Breast epithelium (tissue), 4 donors: Measurements from ENCODE around the gene DCTN2. TPM values are rescaled to one million over a fixed set of nuclear protein-coding genes. Genes with fewer than 3 reads are reported as not detected.
A peak's percentile ranks its signal among the peaks of the same experiment; 100 is the strongest.
"Not testable (repeated sequence)": the region's sequence is repeated elsewhere in the genome, so short reads cannot be mapped to it uniquely, and the experiment has no call there.

ENCODE experiments used
- DNase-seq, 2 donors: peaks; one replicate each; pipeline ENCODE4 v3.0.0-alpha.2; 2019; ENCODE audit warnings: low spot score in 2 of 2
- H3K27ac ChIP-seq, 2 donors: fragments of 200-600 bp; sonication (generic) in 1 of 2; one replicate each; pipeline ENCODE4 v1.5.1; 2016 to 2019; ENCODE audit warnings: mild to moderate bottlenecking in 1 of 2
- H3K27me3 ChIP-seq, 2 donors: fragments of 200-600 bp; sonication (generic) in 1 of 2; one replicate each; pipeline versions ENCODE4 v1.5.1 to v1.6.0; 2017 to 2019; ENCODE audit warnings: control low read depth in 1 of 2, mild to moderate bottlenecking in 1 of 2
- H3K36me3 ChIP-seq: fragments of 200-600 bp; one replicate; pipeline ENCODE4 v1.5.1; 2019
- H3K4me1 ChIP-seq, 2 donors: fragments of 200-600 bp; sonication (generic); one replicate each; pipeline ENCODE4 v1.5.1; 2016 to 2019; ENCODE audit warnings: control low read depth in 1 of 2
- H3K4me3 ChIP-seq, 3 donors: fragments of 200-600 bp; sonication (generic); 1 replicate in 2 of 3; 2 replicates in 1 of 3; pipeline ENCODE4 v1.5.1; 2016 to 2019; ENCODE audit warnings: mild to moderate bottlenecking in 3 of 3, moderate library complexity in 2 of 3
- H3K9me3 ChIP-seq, 2 donors: fragments of 200-600 bp; sonication (generic) in 1 of 2; one replicate each; pipeline ENCODE4 v1.5.1; 2016 to 2019; ENCODE audit warnings: control low read depth in 1 of 2
- CTCF ChIP-seq, 3 donors: fragments of 450-650 bp; IDR thresholded peaks; one replicate each; pipeline ENCODE4 v1.5.1; 2016 to 2017; ENCODE audit warnings: antibody characterized with exemption in 3 of 3, mild to moderate bottlenecking in 3 of 3, moderate library complexity in 3 of 3
- POLR2A ChIP-seq: fragments of 450-650 bp; IDR thresholded peaks from one replicate; pipeline ENCODE4 v1.6.1; 2016; ENCODE audit warnings: antibody characterized with exemption, mild to moderate bottlenecking, moderate library complexity
- POLR2AphosphoS5 ChIP-seq, 3 donors: sonication (generic); formaldehyde crosslinking; IDR thresholded peaks; one replicate each; pipeline ENCODE4 v1.6.1; 2017; ENCODE audit warnings: antibody characterized with exemption in 3 of 3
- intact Hi-C: fragments of 100-400 bp; cut with DNase I; formaldehyde crosslinking; loops from one replicate; pipeline ENCODE4 v1.15.1; 2023; ENCODE audit warnings: low total_unique reads
- total RNA-seq, 3 donors: library from RNA; depleted of rRNA; stranded (reverse); fragments of >200 nt; gene quantifications; one replicate each; pipeline ENCODE4 v1.1.0, GENCODE V29; 2016

The DCTN2 gene
- total RNA-seq, 3 donors from 2014 or later, result 108 to 138 (median 131) TPM

- peak in 1 of 2 donors; percentile 43 for DNase-seq
- Histone ChIP-seq H3K4me3 (peak overlapping the region; percentile 84 to 97 (median 93)), H3K27me3 (no peaks in the 10 kb centered on the region), H3K9me3 (no peaks in the 10 kb centered on the region), H3K36me3 (peaks cover 6% of the 10 kb centered on the region), H3K27ac (peak overlapping the region; percentile 99 to 100), H3K4me1 (peaks cover 13 to 38% of the 10 kb centered on the region in 2 donors)
- TF ChIP-seq POLR2A, result no peak
- no peak for TF ChIP-seq CTCF (IDR thresholded peaks at IDR 0.05)
- no peak for TF ChIP-seq POLR2AphosphoS5 (IDR thresholded peaks at IDR 0.05)
- intact Hi-C loops, result loop anchor here (5.0 kb wide), 1 partner anchor 432 kb away; the partner anchor contains the start of gene NAB2
Measured at GRCh38 chr12:57519796-57520052, 27.3 kb downstream of the DCTN2 start.

- Histone ChIP-seq H3K4me3 (peak overlapping the region; percentile 84 to 97 (median 93)), H3K27me3 (no peaks in the 10 kb centered on the region), H3K27ac (peak overlapping the region; percentile 99 to 100), H3K9me3 (no peaks in the 10 kb centered on the region), H3K36me3 (peaks cover 6% of the 10 kb centered on the region), H3K4me1 (peaks cover 13 to 32% of the 10 kb centered on the region in 2 donors)
- intact Hi-C loops, result no loop called here
- DNase-seq, result peak in 1 of 2 donors; percentile 36
- TF ChIP-seq CTCF (IDR thresholded peaks at IDR 0.05), result no peak
- TF ChIP-seq POLR2AphosphoS5 (IDR thresholded peaks at IDR 0.05), result no peak
- no peak for TF ChIP-seq POLR2A
Measured at GRCh38 chr12:57518920-57519795, 27.8 kb downstream of the DCTN2 start.

- TF ChIP-seq POLR2A (no peak), POLR2AphosphoS5 (IDR thresholded peaks at IDR 0.05) (no peak), CTCF (IDR thresholded peaks at IDR 0.05) (no peak)
- Histone ChIP-seq H3K36me3 (peaks cover 6% of the 10 kb centered on the region), H3K4me3 (peak overlapping the region; percentile 84 to 97 (median 93)), H3K27me3 (no peaks in the 10 kb centered on the region), H3K27ac (peak overlapping the region; percentile 99 to 100), H3K9me3 (no peaks in the 10 kb centered on the region), H3K4me1 (peaks cover 13 to 24% of the 10 kb centered on the region in 2 donors)
- no peak for DNase-seq
- intact Hi-C loops, result no loop called here
Measured at GRCh38 chr12:57518176-57518919, 28.6 kb downstream of the DCTN2 start.

GRCh38 chr12:57517718-57518117, 29.3 kb downstream of the DCTN2 start:
- H3K27me3 ChIP-seq, intact Hi-C loops, DNase-seq, H3K9me3 ChIP-seq, H3K36me3 ChIP-seq: not testable (repeated sequence)
- peak overlapping the region; percentile 84 to 97 (median 93) for H3K4me3 ChIP-seq
- peak overlapping the region; percentile 99 to 100 for H3K27ac ChIP-seq
- peaks cover 13 to 24% of the 10 kb centered on the region in 2 donors for H3K4me1 ChIP-seq

GRCh38 chr12:57517187-57517586, 29.8 kb downstream of the DCTN2 start:
- Histone ChIP-seq H3K4me1 (peaks cover 13 to 23% of the 10 kb centered on the region in 2 donors), H3K9me3 (no peaks in the 10 kb centered on the region), H3K4me3 (no peak overlapping the region)

More at GRCh38 chr12:57517187-57517586, 29.8 kb downstream of the DCTN2 start:
- H3K27me3 ChIP-seq, result no peaks in the 10 kb centered on the region
- H3K36me3 ChIP-seq, result peaks cover 6% of the 10 kb centered on the region
- DNase-seq, result no peak
- peak overlapping the region; percentile 8 to 100 for H3K27ac ChIP-seq
- TF ChIP-seq POLR2AphosphoS5 (IDR thresholded peaks at IDR 0.05) (no peak), CTCF (IDR thresholded peaks at IDR 0.05) (no peak), POLR2A (no peak)
- intact Hi-C loops, result no loop called here
